ENCODE data around the gene HDAC4.
"Not testable (repeated sequence)": the region's sequence is repeated elsewhere in the genome, so short reads cannot be mapped to it uniquely, and the experiment has no call there.

DNA sequence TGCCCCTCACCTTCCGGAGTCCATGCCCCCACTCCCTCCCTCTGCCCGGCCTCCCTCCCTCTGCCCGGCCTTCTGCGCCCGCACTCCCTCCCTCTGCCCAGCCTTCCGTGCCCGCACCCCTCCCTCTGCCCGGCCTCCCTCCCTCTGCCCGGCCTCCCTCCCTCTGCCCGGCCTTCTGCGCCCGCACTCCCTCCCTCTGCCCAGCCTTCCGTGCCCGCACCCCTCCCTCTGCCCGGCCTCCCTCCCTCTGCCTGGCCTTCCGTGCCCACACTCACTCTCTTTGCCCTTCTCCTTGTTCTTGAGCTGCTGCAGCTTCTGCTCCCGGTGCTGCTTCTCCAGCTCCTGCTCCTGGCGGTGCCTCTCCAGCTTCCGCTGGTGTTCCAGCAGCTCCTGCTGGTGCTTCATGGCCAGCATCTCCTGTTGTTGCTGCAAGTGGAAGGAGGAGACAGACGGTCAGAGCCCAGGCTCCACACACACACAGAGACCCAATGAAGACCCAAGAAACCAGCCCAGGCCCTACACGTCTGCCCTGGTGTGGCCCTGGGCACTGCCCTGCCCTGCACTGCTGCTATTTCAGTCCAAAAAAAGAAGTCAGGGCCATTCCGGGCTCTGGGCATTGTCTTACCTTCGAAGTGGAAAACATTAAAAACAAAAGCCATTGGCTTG is 224.5 kb downstream of the HDAC4 start:
- TF ChIP-seq EZH2 (IDR thresholded peaks at IDR 0.05; ENCODE audit: low read length) = not testable (repeated sequence)
- TF ChIP-seq, protein P1, sequence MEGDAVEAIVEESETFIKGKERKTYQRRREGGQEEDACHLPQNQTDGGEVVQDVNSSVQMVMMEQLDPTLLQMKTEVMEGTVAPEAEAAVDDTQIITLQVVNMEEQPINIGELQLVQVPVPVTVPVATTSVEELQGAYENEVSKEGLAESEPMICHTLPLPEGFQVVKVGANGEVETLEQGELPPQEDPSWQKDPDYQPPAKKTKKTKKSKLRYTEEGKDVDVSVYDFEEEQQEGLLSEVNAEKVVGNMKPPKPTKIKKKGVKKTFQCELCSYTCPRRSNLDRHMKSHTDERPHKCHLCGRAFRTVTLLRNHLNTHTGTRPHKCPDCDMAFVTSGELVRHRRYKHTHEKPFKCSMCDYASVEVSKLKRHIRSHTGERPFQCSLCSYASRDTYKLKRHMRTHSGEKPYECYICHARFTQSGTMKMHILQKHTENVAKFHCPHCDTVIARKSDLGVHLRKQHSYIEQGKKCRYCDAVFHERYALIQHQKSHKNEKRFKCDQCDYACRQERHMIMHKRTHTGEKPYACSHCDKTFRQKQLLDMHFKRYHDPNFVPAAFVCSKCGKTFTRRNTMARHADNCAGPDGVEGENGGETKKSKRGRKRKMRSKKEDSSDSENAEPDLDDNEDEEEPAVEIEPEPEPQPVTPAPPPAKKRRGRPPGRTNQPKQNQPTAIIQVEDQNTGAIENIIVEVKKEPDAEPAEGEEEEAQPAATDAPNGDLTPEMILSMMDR (optimal IDR thresholded peaks at IDR 0.05 in 1 of 3, IDR thresholded peaks at IDR 0.05 in 1 of 3, conservative IDR thresholded peaks at IDR 0.05 in 1 of 3; ENCODE audit: extremely low read depth in 1 of 3, insufficient read depth in 2 of 3, low read length in 3 of 3) = not testable (repeated sequence)
